CD14-positive monocyte (primary cell): ENCODE data around the gene ZC3H4. TPM values are rescaled to one million over a fixed set of nuclear protein-coding genes. Genes with fewer than 3 reads are reported as not detected.

Source experiments
- DNase-seq, 3 donors: peaks; one replicate each; pipeline ENCODE4 v3.0.0-alpha.2; 2011 to 2022
- H2AFZ ChIP-seq: 2 replicates; pipeline ENCODE4 v1.6.0; 2012; ENCODE audit warnings: mild to moderate bottlenecking, low read depth, low read length, inconsistent platforms; ENCODE audit not compliant: insufficient read depth, poor library complexity, severe bottlenecking
- H3K27ac ChIP-seq, 2 donors: 1 replicate in 1 of 2; 2 replicates in 1 of 2; pipeline ENCODE4 v1.5.1; 2012 to 2013; ENCODE audit warnings: low read length in 2 of 2, control low read depth in 1 of 2, inconsistent platforms in 1 of 2, low read depth in 1 of 2, mild to moderate bottlenecking in 1 of 2
- H3K27me3 ChIP-seq, 2 donors: one replicate each; pipeline versions ENCODE4 v1.6.0 to v1.6.1; 2011 to 2013; ENCODE audit warnings: low read length in 2 of 2; ENCODE audit not compliant: control insufficient read depth in 2 of 2, insufficient read depth in 2 of 2
- H3K36me3 ChIP-seq, 2 donors: replicated peaks in 1 of 2; 1 replicate in 1 of 2; 2 replicates in 1 of 2; pipeline versions ENCODE4 v1.5.1 to v1.6.1; 2012 to 2013; ENCODE audit warnings: low read length in 2 of 2, control low read depth in 1 of 2, inconsistent platforms in 1 of 2, mild to moderate bottlenecking in 1 of 2; ENCODE audit not compliant: insufficient read depth in 2 of 2, control insufficient read depth in 1 of 2
- H3K4me1 ChIP-seq, 2 donors: 1 replicate in 1 of 2; 2 replicates in 1 of 2; pipeline versions ENCODE4 v1.5.1 to v1.6.1; 2012 to 2013; ENCODE audit warnings: low read length in 2 of 2, control low read depth in 1 of 2, inconsistent platforms in 1 of 2, mild to moderate bottlenecking in 1 of 2, moderate library complexity in 1 of 2; ENCODE audit not compliant: insufficient read depth in 2 of 2, control insufficient read depth in 1 of 2
- H3K4me2 ChIP-seq: replicated peaks from 2 replicates; pipeline ENCODE3; 2012; ENCODE audit warnings: low read length, moderate library complexity, mild to moderate bottlenecking; ENCODE audit not compliant: poor library complexity, severe bottlenecking; ENCODE audit errors: extremely low read depth
- H3K4me3 ChIP-seq, 3 experiments: fragments of 200-600 bp in 1 of 3; sonication (generic) in 1 of 3; replicated peaks in 1 of 3; 1 replicate in 2 of 3; 2 replicates in 1 of 3; pipeline ENCODE4 v1.5.1; 2011 to 2013; ENCODE audit warnings: low read length in 3 of 3, mild to moderate bottlenecking in 3 of 3, control low read depth in 2 of 3, low read depth in 2 of 3, inconsistent platforms in 1 of 3, moderate library complexity in 1 of 3
- H3K79me2 ChIP-seq: 2 replicates; pipeline ENCODE4 v1.6.0; 2012; ENCODE audit warnings: mild to moderate bottlenecking, control low read depth, inconsistent platforms, low read length, moderate library complexity; ENCODE audit not compliant: insufficient read depth
- H3K9ac ChIP-seq: 2 replicates; pipeline ENCODE4 v1.6.0; 2017; ENCODE audit warnings: low read length, mild to moderate bottlenecking; ENCODE audit not compliant: insufficient read depth, poor library complexity, severe bottlenecking
- H3K9me3 ChIP-seq, 2 donors: replicated peaks in 1 of 2; 1 replicate in 1 of 2; 2 replicates in 1 of 2; pipeline versions ENCODE4 v1.5.1 to v1.6.1; 2012 to 2013; ENCODE audit warnings: low read length in 2 of 2, control low read depth in 1 of 2; ENCODE audit not compliant: control insufficient read depth in 1 of 2, insufficient read depth in 1 of 2
- H4K20me1 ChIP-seq: 2 replicates; pipeline ENCODE4 v1.6.0; 2012; ENCODE audit warnings: mild to moderate bottlenecking, low read length, control low read depth, moderate library complexity; ENCODE audit not compliant: insufficient read depth
- H3K27ac Mint-ChIP-seq, 7 donors: one replicate each; pipeline ENCODE4 v1.8.0; 2020; ENCODE audit warnings: mild to moderate bottlenecking in 7 of 7, mixed read lengths in 7 of 7, moderate library complexity in 6 of 7, inconsistent platforms in 2 of 7
- H3K27me3 Mint-ChIP-seq, 3 donors: one replicate each; pipeline ENCODE4 v1.8.0; 2021 to 2022; ENCODE audit warnings: low read depth in 3 of 3, mild to moderate bottlenecking in 3 of 3, mixed read lengths in 3 of 3, moderate library complexity in 3 of 3, inconsistent platforms in 1 of 3
- H3K36me3 Mint-ChIP-seq, 2 donors: one replicate each; pipeline ENCODE4 v1.8.0; 2020; ENCODE audit warnings: mixed read lengths in 2 of 2, inconsistent platforms in 1 of 2, mild to moderate bottlenecking in 1 of 2
- H3K4me1 Mint-ChIP-seq: one replicate; pipeline ENCODE4 v1.8.0; 2020; ENCODE audit warnings: mild to moderate bottlenecking, mixed read lengths
- H3K4me3 Mint-ChIP-seq, 2 donors: one replicate each; pipeline ENCODE4 v1.8.0; 2020; ENCODE audit warnings: mild to moderate bottlenecking in 2 of 2, mixed read lengths in 2 of 2, moderate library complexity in 1 of 2
- H3K9me3 Mint-ChIP-seq, 7 donors: one replicate each; pipeline ENCODE4 v1.8.0; 2020 to 2022; ENCODE audit warnings: mixed read lengths in 7 of 7, mild to moderate bottlenecking in 6 of 7, moderate library complexity in 6 of 7, inconsistent platforms in 2 of 7
- CTCF ChIP-seq: fragments of 200-600 bp; IDR thresholded peaks from one replicate; pipeline ENCODE4 v1.8.0; 2022; ENCODE audit warnings: antibody characterized with exemption, mild to moderate bottlenecking
- WGBS: methylation state at CpG from one replicate; pipeline ENCODE4 v1.1.5; 2013; ENCODE audit warnings: missing lambda C conversion rate; ENCODE audit not compliant: insufficient coverage; 5-methylcytosine and 5-hydroxymethylcytosine counted together
- intact Hi-C, 2 donors: fragments of 100-400 bp; cut with micrococcal nuclease; formaldehyde crosslinking; loops; one replicate each; pipeline versions ENCODE4 v1.15.0 to v1.15.1; 2023
- polyA plus RNA-seq, 3 donors: library from polyadenylated mRNA; depleted of rRNA in 1 of 3; unstranded in 2 of 3; stranded (reverse) in 1 of 3; fragments of 300-500 nt in 2 of 3; fragments of >200 nt in 1 of 3; fragmentation: Illumina TruSeq in 2 of 3; gene quantifications; 1 replicate in 2 of 3; 2 replicates in 1 of 3; pipeline ENCODE4 v1.2.3, GENCODE V29; 2012 to 2021

The ZC3H4 gene
- polyA plus RNA-seq, 3 donors, result 0.24 to 9.9 (median 0.60) TPM

DNA sequence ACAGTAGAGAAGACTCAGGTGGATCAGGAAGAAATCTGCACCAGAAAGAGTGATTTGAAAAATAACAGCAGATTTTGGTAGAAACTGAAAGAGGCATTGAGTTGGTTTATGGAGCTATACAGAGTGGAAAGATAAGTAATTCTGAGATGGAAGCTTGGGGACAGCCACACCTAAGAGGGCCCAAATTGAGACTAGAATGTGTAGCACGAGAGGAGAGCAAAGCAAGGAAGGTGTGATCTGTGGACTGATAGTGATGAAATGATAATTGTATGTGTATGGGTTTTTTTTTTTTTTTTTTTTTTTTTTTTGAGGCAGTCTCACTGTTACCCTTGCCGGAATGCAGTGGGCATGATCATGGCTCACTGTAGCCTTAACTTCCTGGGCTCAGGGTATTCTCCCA is 33.3 kb upstream of the ZC3H4 start:
- H3K36me3 Mint-ChIP-seq, result peaks cover 68 to 88% of the 10 kb centered on the region in 2 donors
- no peaks in the 10 kb centered on the region for H3K9me3 ChIP-seq
- WGBS, result 86% methylated on average over 1 of the region's 2 CpGs
- H3K27ac Mint-ChIP-seq, result peak overlapping the region in 2 of 7 donors; percentile 14 to 20
- H3K4me1 ChIP-seq, result no peaks in the 10 kb centered on the region
- no peak overlapping the region for H3K27ac ChIP-seq
- peaks cover 66 to 83% of the 10 kb centered on the region in 2 donors for H3K36me3 ChIP-seq
- peaks cover 0 to 4% (median 1%) of the 10 kb centered on the region in 3 donors for H3K27me3 Mint-ChIP-seq
- no peak overlapping the region for H3K4me3 Mint-ChIP-seq
- intact Hi-C loops, result loop anchor here in 1 of 2 donors (10.0 kb wide), 1 partner anchor 58 kb away; no protein-coding TSS in a partner anchor
- H4K20me1 ChIP-seq, result peaks cover under 1% of the 10 kb centered on the region
- peaks cover 0 to 2% (median 0%) of the 10 kb centered on the region in 7 donors for H3K9me3 Mint-ChIP-seq
- H3K4me1 Mint-ChIP-seq, result no peaks in the 10 kb centered on the region
- no peak overlapping the region for H3K4me2 ChIP-seq
- DNase-seq, result no peak
- no peak overlapping the region for H3K9ac ChIP-seq
- H3K27me3 ChIP-seq, result no peaks in the 10 kb centered on the region
- TF ChIP-seq CTCF, result no peak
- peaks cover 28% of the 10 kb centered on the region for H3K79me2 ChIP-seq
- no peak overlapping the region for H3K4me3 ChIP-seq
- no peak overlapping the region for H2AFZ ChIP-seq

DNA sequence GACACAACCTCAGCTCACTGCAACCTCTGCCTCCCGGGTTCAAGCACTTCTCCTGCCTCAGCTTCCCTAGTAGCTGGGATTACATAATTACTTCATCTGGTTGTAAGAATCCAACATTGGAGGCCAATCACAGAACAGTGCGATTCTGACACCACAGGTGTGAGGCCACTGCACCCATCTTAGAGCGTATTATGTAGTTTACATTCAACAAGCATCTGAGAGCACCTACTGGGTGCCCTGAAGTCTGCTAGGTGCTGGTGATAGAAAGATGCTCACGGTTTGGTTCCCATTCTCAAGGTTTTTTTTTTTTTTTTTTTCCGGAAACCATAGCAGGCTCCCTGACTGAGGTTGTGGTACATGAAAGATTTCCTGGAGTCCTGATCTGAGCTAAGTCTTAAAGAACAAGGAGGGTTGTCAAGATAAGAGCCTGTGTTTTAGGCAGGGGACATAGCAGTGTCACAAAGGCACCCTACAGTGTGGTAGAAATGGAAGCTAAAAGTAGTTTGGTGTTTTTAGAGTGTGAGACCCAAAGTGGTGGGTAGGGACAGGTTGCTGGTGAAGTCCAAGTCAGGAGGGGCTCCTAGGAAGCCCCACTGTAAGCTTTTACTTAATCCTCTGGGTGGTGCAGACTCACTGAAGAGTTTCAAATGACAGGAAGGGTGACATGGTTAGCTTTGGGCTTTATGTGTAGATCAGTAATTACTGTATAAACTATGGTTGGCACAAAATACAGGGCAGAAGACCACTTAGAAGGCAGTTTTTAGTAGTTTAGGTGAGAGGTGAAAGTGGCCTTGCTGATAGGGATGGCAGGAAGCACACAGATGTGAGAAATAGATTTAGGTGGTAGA is 32.3 kb upstream of the ZC3H4 start:
- no peaks in the 10 kb centered on the region for H3K27me3 ChIP-seq
- Mint-ChIP-seq H3K36me3 (peaks cover 58 to 85% of the 10 kb centered on the region in 2 donors), H3K4me3 (no peak overlapping the region), H3K27ac (peak overlapping the region in 3 of 7 donors; percentile 7 to 51 (median 26)), H3K9me3 (peaks cover 0 to 2% (median 0%) of the 10 kb centered on the region in 7 donors), H3K4me1 (peaks cover 4% of the 10 kb centered on the region), H3K27me3 (peaks cover 0 to 1% (median 1%) of the 10 kb centered on the region in 3 donors)
- DNase-seq, result no peak
- peaks cover 38% of the 10 kb centered on the region for H3K79me2 ChIP-seq
- no peak overlapping the region for H3K9ac ChIP-seq
- peaks cover 3% of the 10 kb centered on the region for H4K20me1 ChIP-seq
- H3K9me3 ChIP-seq, result no peaks in the 10 kb centered on the region
- H2AFZ ChIP-seq, result no peak overlapping the region
- TF ChIP-seq CTCF, result no peak
- H3K4me1 ChIP-seq, result no peaks in the 10 kb centered on the region
- 89% methylated on average over 4 of the region's 5 CpGs for WGBS
- H3K27ac ChIP-seq, result no peak overlapping the region
- no peak overlapping the region for H3K4me3 ChIP-seq
- H3K4me2 ChIP-seq, result no peak overlapping the region
- intact Hi-C loops, result loop anchor here in 1 of 2 donors (10.0 kb wide), 1 partner anchor 59 kb away; no protein-coding TSS in a partner anchor
- H3K36me3 ChIP-seq, result peaks cover 63 to 74% of the 10 kb centered on the region in 2 donors
